A673 (cell line): ENCODE data around the gene LARGE1.

Experiments used
- CTCF ChIP-seq: fragments of 300-800, 200-600 bp; sonication (generic); conservative IDR thresholded peaks from 2 replicates; pipeline ENCODE4 v1.5.1; 2017; ENCODE audit warnings: low read depth, mild to moderate bottlenecking, antibody characterized with exemption, low read length, moderate library complexity, mixed read lengths
- EZH2 ChIP-seq: fragments of 200-600 bp; sonication (generic); IDR thresholded peaks from 2 replicates; pipeline ENCODE4 v1.6.1; 2017; ENCODE audit warnings: borderline replicate concordance, low read depth, mild to moderate bottlenecking, mixed read lengths, antibody characterized with exemption, low read length; ENCODE audit not compliant: poor library complexity, severe bottlenecking

DNA sequence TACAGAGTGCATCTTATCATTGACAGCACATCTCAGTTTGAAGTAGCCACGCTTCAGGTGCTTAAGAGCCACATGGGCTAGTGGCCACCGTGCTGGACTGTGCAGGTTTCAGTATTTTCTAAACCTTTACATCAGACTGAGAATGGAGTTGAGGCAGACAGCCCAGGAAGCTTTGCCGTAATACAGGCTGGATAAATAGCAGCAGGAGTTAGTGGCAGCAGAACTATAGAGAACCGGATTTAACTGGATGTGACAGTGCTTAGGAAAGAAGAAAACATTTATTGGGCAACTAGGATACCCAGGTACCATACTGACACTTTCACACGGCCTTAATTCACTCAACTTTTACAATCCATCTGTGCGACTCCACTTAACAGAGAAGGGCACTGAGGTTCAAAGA is 145.5 kb downstream of the LARGE1 start:
- TF ChIP-seq CTCF, result no peak
- no peak for TF ChIP-seq EZH2
